HuH-7.5 (cell line): ENCODE measurements around the gene COL6A3.
"Not testable (repeated sequence)": the region's sequence is repeated elsewhere in the genome, so short reads cannot be mapped to it uniquely, and the experiment has no call there.

Source experiments
- DNase-seq: peaks from one replicate; pipeline ENCODE4 v3.0.0; 2011; ENCODE audit warnings: low spot score

Gene COL6A3

GRCh38 chr2:237383991-237384671 lies 29.8 kb downstream of the COL6A3 start:
- DNase-seq: no peak

DNA sequence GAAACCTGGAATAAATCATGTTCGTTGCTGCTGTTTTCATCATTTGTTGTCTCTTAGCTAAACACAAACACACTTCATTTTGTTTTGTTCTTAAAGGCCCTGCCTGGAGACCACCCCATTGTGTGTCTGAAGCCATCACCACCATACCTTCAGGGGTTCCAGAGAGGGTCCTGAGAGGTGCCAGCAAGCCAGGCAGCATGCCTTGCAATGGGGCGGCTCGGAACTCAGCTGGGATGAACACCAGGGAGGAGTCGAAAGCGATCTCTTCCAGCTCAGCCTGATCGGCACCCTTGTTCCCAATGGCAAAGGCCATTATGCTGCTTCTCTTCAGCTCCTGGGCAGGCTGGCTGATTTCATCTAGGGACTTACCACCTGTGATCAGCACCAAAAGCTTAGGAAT lies 33.2 kb downstream of the COL6A3 start:
- DNase-seq: no peak

DNA sequence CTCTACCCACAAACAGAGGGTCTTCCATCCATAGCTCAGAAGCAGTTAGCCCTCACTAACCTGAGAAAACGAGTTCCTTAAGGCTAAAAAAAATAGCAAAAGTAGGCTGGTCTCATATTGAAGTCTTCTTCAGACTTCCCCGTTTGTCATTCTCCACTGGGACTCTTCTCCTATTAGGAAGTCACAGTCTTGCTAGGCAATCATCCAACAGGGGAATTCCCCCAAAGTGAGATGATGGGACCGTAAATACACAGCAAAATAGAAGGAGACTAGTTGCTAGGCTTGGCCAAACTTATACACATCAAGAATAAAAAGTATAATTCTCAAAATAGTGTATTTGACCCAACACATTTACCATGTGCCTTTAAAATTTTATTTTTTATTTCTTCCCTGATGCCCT lies 34.3 kb downstream of the COL6A3 start:
- DNase-seq: no peak

DNA sequence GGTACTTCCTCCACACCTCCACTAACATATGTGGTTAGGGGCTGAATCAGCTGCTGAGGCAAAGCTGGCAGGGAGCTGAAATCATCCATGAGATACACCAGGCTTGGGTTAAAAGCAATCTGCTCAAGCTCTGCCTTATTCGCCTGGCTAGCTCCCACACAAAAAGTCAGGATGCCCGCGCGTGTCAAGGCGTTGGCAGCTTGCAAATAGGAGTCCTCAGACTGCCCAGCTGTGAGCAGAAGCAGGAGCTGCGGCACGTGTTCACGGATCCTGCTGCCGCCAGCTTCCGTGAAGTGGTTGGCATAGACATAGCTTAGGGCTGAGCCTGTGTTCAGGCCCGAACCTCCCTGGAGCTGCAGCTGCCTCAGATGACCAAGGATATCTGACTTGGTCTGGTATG lies 35.3 kb downstream of the COL6A3 start:
- no peak for DNase-seq

DNA sequence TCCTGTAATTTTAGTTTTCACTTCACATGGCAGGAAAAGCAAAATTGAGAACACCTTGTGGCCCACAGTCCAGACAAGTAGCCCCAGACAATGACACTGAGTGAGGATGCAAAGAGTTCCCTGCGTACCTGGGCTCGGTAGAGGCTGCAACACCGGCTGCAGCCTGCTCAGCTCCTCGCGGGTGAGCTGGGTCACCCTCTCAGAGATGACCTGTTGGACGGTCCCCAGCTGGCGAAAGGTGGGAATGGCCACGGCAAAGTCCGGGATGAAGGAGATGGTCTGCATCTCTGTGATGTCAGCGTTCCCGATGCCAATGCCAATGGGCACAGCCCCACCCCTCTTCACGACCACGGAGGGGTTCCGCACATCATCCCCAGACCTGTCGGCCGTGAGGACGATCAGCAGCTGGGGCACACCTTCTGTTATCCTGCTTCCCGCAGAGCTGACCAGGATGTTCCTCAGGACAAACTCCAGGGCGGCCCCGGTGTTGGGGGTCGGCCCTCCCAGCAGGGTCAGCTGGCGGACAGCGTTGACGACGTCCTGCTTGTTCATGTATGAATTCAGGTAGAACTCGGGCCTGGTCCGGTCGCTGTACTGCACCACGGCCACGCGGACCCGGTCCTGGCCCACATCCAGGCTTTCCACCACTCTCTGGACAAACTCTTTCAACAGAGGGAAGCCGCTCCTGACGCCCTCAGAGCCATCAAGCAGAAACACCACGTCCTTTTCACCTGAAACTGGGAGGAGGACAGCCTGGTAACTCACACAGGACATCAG lies 39.5 kb downstream of the COL6A3 start:
- no peak for DNase-seq

DNA sequence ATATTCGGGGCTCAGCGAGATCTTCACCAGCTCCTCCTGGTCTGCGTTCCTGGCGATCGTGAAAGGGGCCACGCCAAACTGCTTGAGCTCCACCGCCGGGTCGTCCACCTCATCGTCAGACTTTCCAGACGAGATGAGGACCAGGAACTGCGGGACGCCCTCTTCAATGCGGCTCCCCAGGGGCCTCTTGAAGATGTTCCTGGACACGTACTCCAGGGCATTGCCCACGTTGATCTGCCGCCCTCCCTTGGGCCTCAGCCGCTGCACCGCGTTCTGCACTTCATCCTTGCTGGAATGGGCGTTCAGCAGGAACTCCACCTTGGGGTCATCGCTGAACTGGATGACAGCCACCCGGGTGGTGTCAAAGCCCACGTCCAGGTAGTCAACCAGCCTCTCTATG lies 42.1 kb downstream of the COL6A3 start:
- no peak for DNase-seq

DNA sequence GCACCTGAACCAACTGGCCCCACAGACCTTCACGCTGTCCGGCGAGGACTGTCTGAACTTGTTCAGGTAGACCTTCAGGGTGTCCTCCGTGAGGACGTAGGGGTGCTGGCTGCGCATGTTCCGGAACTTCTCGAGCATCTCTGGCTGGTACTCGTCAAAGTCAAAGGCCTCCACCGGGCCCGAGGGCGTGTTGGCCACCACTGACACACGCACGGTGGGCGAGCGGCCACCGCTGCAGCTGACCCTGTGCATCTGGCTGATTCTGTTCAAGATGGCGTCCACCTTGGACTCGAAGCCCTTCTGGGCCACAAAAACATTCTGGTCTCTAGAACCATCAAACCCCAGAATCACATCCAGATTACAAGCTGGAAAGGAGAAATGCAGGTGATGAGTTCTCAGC lies 48.3 kb downstream of the COL6A3 start:
- DNase-seq: no peak

DNA sequence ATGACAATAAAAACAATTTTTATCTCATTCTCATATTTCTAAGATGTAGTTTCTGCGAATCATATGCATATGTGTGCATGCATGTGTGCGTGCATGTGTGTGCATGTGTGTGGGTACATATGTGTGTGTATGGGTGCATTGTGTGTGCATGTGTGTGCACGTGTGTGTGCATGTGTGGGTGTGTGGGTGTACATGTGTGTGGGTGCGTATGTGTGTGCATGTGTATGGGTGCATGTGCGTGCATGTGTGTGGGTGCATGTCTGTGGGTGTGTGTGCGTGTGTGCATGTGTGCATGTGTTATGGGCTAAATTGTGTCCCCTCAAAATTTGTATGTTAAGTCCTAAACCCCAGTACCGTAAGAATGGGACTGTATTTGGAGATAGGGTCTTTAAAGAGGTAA lies 49.3 kb downstream of the COL6A3 start:
- DNase-seq: no peak

DNA sequence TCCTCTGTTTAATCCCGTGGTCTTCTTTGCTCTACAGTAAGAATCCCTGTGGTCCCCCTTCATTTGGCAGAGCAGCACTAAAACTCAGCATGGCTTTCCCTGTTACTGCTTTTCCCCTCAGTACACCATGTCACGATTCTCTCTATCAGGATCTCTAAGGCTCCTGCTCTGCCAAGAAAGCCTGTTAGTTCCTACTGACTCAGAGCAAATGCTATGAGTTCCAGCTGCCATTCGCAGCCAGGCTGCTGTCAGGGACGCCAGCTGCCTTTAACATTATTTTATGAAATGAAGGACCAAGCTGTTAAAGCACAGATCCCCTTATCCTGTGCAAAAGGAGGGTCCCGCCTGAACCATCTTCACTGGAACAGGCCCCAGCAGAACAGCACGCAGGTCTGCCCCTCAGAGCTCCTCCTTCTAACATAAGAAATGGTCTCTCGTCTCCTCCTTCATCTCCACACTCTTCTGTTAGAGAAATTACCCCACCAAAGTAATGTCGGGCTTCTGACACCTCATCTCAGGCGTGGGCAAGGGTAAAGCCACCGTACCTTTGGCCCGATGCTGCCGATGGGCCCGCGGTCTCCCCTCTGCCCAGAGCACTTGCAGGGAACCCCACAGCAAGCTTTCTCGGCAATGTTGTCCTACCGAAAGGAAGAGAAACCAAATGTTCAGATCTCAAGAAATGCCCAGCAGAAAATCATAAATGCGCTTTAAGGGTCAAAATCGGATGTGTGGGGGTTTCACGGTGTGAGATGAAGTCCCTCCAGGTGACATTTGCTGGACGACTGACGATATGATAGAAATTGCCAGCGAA lies 52.6 kb downstream of the COL6A3 start:
- no peak for DNase-seq

GRCh38 chr2:237359894-237360780 lies 53.8 kb downstream of the COL6A3 start:
- no peak for DNase-seq

- no peak for DNase-seq
Observed at GRCh38 chr2:237359518-237359840, 54.5 kb downstream of the COL6A3 start.

DNA sequence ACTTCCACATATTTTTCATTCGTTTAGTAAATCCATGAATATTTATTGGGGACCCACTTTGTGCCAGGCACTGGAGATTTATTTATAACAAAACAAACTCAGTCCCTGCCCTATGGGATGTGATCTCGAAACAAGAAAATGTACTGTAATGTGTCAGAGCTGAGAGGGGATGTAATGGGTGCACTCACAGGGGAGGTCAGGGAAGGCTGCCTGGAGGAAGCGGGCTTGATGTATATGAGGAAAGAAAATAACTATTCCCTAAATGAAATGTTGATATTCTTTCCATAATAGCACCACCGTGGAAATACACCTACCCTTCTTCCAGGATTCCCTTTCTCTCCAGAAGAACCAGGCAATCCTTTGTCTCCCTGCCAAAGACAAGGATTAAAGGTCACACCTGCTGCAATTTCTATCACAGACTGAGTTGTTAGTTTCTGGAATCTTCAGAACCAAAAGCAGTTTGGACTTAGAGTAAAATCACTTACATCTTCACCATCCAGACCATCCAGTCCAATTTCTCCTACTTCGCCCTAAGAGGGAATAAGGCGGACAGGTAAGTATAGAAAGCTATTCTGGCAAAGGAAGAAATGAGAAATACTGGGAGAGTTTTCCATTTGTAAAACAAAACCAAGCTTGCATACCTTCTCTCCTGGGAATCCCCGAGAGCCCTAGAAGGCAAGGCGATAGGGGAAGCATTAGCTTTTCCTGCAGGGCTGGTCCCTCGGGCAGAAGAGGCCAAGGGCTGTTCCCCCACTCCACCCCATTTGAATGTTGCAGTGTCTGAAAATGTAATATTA lies 55.0 kb downstream of the COL6A3 start:
- no peak for DNase-seq

- no peak for DNase-seq
Observed at GRCh38 chr2:237355701-237356100, 58.3 kb downstream of the COL6A3 start.

DNA sequence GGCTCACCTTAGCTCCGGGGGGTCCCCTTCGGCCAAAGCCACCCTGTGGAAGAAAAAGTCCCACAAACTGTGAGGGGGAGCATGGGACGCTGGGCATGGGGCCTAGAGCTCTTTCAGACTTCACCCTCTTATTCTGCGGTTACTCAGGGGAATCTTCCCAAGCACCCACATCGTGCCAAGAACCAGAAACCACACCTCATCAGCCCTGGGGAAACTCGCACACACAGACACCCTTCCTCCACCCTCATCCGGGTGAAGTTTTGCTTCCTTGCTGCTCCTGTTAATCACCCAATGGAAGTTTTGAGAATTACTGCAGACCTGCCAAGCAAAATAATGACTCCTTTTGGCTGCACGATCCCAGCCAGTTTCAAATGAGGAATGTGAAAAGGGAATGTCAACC lies 59.1 kb downstream of the COL6A3 start:
- no peak for DNase-seq

DNA sequence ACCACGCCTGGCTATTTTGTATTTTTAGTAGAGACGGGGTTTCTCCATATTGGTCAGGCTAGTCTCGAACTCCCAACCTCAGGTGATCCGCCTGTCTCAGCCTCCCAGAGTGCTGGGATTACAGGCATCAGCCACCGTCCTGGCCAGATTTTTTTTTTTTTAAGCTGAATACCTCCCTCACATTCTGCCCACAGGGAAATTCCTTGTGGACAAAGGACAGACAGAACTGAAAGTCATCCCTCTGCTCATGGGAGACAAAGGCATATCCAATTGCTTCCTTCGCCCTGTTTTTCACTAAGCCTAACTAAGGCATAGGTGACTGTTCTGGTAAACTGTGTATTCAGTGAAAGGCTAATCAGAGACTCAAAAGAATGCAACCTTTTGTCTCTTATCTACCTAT lies 59.8 kb downstream of the COL6A3 start:
- not testable (repeated sequence) for DNase-seq

DNA sequence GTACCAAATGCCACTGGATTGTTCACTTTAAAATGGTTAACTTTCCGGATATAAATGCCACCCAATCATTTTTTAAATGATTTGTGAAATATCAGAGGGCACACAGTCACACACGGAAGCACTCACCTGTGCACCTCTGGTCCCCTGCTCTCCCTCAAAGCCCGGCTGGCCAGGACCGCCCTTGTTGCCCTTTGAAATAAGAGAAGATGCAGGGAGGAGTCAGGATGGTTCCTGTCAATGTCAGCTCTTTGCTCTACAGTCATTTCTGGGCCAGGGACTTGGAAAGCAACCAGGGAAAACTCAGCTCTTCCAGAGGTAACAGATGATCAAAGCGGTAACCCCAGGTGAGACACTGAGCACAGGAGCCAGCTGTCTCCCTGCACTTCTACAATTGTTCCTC lies 60.7 kb downstream of the COL6A3 start:
- DNase-seq: no peak

- no peak for DNase-seq
Observed at GRCh38 chr2:237352279-237352845, 61.6 kb downstream of the COL6A3 start.

- DNase-seq: no peak
Observed at GRCh38 chr2:237351796-237352195, 62.2 kb downstream of the COL6A3 start.

DNA sequence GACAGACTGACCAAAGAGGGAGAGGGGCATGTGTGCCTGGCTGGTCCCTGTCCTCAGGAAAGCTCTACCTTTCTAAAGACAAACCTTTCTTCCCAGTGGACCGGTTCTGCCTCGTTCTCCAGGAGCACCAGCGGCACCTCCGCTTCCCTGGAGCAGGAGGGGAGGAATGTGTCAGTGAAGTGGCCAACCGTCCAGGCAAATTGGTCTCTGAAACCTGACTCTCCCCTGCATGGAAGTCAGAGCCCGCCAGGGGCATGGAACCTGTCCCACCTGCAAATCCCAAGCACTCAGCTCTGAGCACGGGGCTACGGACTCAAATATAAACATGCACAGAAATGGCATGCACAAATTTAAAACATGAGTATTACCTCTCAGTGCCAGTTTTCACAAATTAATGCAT lies 62.9 kb downstream of the COL6A3 start:
- DNase-seq: no peak

GRCh38 chr2:237350597-237350996 lies 63.4 kb downstream of the COL6A3 start:
- DNase-seq: no peak

DNA sequence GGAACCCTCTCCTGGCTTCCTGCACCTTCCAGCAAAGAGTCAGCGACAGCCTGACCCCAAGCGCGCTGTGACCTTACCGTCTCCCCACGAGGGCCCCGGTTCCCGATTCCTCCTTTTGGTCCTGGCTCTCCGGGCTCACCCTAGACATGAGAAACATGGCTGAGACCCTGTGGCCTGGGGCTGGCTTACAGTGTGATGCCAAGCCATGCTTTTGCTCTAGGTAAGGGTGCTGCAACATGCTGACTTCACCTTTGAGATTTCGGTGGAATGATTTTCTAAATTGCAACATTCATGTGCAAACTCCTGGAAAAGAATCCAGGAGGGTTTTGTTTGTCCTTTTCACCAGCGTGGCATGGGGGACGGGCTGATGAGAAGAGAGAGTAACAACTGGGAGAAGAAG lies 63.9 kb downstream of the COL6A3 start:
- no peak for DNase-seq
